Endothelial cell (in vitro differentiated cells): ENCODE measurements around the gene RHO. TPM values are rescaled to one million over a fixed set of nuclear protein-coding genes. Genes with fewer than 3 reads are reported as not detected.

Experiments used
- DNase-seq: peaks from one replicate; pipeline ENCODE4 v3.0.0; 2021; ENCODE audit warnings: low spot score
- H3K27ac Mint-ChIP-seq: one replicate; pipeline ENCODE4 v1.8.0; 2021; ENCODE audit warnings: mixed read lengths, inconsistent platforms; ENCODE audit not compliant: unreplicated experiment
- H3K27me3 Mint-ChIP-seq: one replicate; pipeline ENCODE4 v1.8.0; 2021; ENCODE audit warnings: mild to moderate bottlenecking, moderate library complexity, mixed read lengths, inconsistent platforms; ENCODE audit not compliant: unreplicated experiment
- H3K36me3 Mint-ChIP-seq: one replicate; pipeline ENCODE4 v1.8.0; 2021; ENCODE audit warnings: mild to moderate bottlenecking, low read depth, mixed read lengths, inconsistent platforms; ENCODE audit not compliant: unreplicated experiment
- H3K4me1 Mint-ChIP-seq: one replicate; pipeline ENCODE4 v1.8.0; 2021; ENCODE audit warnings: mild to moderate bottlenecking, mixed read lengths, inconsistent platforms; ENCODE audit not compliant: unreplicated experiment
- H3K4me3 Mint-ChIP-seq: one replicate; pipeline ENCODE4 v1.8.0; 2021; ENCODE audit warnings: mild to moderate bottlenecking, mixed read lengths, inconsistent platforms; ENCODE audit not compliant: unreplicated experiment
- H3K9me3 Mint-ChIP-seq: one replicate; pipeline ENCODE4 v1.8.0; 2021; ENCODE audit warnings: mixed read lengths, inconsistent platforms; ENCODE audit not compliant: unreplicated experiment
- total RNA-seq: library from RNA; stranded (reverse); fragmentation: NEBNext Ultra II Directional; extraction: Animal tissue kit (Norgen Biotek cat#: 25700); gene quantifications from one replicate; pipeline ENCODE4 v1.2.1, GENCODE V29; 2021; ENCODE audit not compliant: unreplicated experiment
- TF ChIP-seq, protein P1 (sequence below): fragments of 200-600 bp; sonication (generic); IDR thresholded peaks from one replicate; pipeline ENCODE4 v1.5.0; 2021; ENCODE audit warnings: antibody characterized with exemption; ENCODE audit not compliant: unreplicated experiment

The RHO gene
- total RNA-seq, 1 donor from 2014 or later: not detected

- Mint-ChIP-seq H3K4me3 (no peak overlapping the region), H3K27me3 (peaks cover 29% of the 10 kb centered on the region), H3K27ac (peak overlapping the region; percentile 93), H3K4me1 (peaks cover 43% of the 10 kb centered on the region), H3K36me3 (peaks cover 6% of the 10 kb centered on the region), H3K9me3 (no peaks in the 10 kb centered on the region)
- DNase-seq: no peak
- TF ChIP-seq, protein P1, sequence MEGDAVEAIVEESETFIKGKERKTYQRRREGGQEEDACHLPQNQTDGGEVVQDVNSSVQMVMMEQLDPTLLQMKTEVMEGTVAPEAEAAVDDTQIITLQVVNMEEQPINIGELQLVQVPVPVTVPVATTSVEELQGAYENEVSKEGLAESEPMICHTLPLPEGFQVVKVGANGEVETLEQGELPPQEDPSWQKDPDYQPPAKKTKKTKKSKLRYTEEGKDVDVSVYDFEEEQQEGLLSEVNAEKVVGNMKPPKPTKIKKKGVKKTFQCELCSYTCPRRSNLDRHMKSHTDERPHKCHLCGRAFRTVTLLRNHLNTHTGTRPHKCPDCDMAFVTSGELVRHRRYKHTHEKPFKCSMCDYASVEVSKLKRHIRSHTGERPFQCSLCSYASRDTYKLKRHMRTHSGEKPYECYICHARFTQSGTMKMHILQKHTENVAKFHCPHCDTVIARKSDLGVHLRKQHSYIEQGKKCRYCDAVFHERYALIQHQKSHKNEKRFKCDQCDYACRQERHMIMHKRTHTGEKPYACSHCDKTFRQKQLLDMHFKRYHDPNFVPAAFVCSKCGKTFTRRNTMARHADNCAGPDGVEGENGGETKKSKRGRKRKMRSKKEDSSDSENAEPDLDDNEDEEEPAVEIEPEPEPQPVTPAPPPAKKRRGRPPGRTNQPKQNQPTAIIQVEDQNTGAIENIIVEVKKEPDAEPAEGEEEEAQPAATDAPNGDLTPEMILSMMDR: no peak
Observed at GRCh38 chr3:129526121-129526900, 2.1 kb upstream of the RHO start.

DNA sequence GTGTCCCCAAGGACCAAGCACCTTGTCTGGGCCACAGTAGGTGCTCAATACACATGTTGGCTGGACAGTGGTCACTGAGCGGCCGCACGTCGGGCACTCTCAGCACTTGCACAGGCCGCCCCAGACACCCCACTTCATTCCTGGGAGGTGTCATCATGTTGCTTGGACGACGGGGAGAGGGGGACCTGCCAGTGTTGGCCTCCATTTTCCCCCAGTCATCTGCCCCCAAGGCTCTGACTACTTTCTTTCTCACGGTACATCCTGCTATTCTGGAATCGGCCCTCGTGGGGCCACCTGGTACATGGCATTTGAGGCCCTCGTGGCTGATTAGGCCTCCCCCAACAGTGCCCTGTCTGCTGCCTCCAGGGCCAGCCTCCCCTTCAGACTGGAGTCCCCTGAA lies 1.2 kb upstream of the RHO start:
- Mint-ChIP-seq H3K27ac (peak overlapping the region; percentile 93), H3K36me3 (peaks cover 6% of the 10 kb centered on the region), H3K4me1 (peaks cover 48% of the 10 kb centered on the region), H3K4me3 (no peak overlapping the region), H3K9me3 (no peaks in the 10 kb centered on the region), H3K27me3 (peaks cover 29% of the 10 kb centered on the region)
- DNase-seq: no peak
- TF ChIP-seq, protein P1: no peak

DNA sequence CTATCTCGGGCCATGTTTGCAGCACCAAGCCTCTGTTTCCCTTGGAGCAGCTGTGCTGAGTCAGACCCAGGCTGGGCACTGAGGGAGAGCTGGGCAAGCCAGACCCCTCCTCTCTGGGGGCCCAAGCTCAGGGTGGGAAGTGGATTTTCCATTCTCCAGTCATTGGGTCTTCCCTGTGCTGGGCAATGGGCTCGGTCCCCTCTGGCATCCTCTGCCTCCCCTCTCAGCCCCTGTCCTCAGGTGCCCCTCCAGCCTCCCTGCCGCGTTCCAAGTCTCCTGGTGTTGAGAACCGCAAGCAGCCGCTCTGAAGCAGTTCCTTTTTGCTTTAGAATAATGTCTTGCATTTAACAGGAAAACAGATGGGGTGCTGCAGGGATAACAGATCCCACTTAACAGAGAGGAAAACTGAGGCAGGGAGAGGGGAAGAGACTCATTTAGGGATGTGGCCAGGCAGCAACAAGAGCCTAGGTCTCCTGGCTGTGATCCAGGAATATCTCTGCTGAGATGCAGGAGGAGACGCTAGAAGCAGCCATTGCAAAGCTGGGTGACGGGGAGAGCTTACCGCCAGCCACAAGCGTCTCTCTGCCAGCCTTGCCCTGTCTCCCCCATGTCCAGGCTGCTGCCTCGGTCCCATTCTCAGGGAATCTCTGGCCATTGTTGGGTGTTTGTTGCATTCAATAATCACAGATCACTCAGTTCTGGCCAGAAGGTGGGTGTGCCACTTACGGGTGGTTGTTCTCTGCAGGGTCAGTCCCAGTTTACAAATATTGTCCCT lies 1.2 kb downstream of the RHO start:
- Mint-ChIP-seq H3K27ac (peak overlapping the region; percentile 80), H3K36me3 (peaks cover 6% of the 10 kb centered on the region), H3K9me3 (no peaks in the 10 kb centered on the region), H3K4me3 (no peak overlapping the region), H3K4me1 (peaks cover 53% of the 10 kb centered on the region), H3K27me3 (peaks cover 21% of the 10 kb centered on the region)
- TF ChIP-seq, protein P1: no peak
- DNase-seq: no peak

DNA sequence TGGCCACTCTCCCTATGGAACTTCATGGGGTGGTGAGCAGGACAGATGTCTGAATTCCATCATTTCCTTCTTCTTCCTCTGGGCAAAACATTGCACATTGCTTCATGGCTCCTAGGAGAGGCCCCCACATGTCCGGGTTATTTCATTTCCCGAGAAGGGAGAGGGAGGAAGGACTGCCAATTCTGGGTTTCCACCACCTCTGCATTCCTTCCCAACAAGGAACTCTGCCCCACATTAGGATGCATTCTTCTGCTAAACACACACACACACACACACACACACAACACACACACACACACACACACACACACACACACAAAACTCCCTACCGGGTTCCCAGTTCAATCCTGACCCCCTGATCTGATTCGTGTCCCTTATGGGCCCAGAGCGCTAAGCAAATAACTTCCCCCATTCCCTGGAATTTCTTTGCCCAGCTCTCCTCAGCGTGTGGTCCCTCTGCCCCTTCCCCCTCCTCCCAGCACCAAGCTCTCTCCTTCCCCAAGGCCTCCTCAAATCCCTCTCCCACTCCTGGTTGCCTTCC lies 1.9 kb downstream of the RHO start:
- H3K4me3 Mint-ChIP-seq: no peak overlapping the region
- peak overlapping the region; percentile 80 for H3K27ac Mint-ChIP-seq
- H3K27me3 Mint-ChIP-seq: peaks cover 17% of the 10 kb centered on the region
- H3K9me3 Mint-ChIP-seq: no peaks in the 10 kb centered on the region
- peaks cover 6% of the 10 kb centered on the region for H3K36me3 Mint-ChIP-seq
- no peak for DNase-seq
- TF ChIP-seq, protein P1: no peak
- peaks cover 53% of the 10 kb centered on the region for H3K4me1 Mint-ChIP-seq
